ENCODE results near the gene INAFM2.

- TF ChIP-seq TAF1 (IDR thresholded peaks at IDR 0.05; ENCODE audit: borderline replicate concordance, low read depth, low read length): no peak
- no peak for TF ChIP-seq POLR2A (IDR thresholded peaks at IDR 0.05; ENCODE audit: low read depth, low read length)
Measured at GRCh38 chr15:40344217-40344616, 20.7 kb downstream of the INAFM2 start.
